SK-N-SH treated with all-trans-retinoic acid at 6 μM for 48 hours (cell line): ENCODE results near the gene PLEKHF1.

Source experiments
- ATAC-seq: fragments of 200-7000 bp; cut with Tn5 transposase; 3 replicates; pipeline ENCODE4 v1.9.1; 2020; ENCODE audit warnings: mild to moderate bottlenecking, moderate library complexity
- ARNTL ChIP-seq: fragments of 450-650 bp; formaldehyde crosslinking; IDR thresholded peaks from 2 replicates; pipeline ENCODE4 v1.5.0; 2020; ENCODE audit warnings: low read depth, mild to moderate bottlenecking, moderate library complexity, borderline replicate concordance
- CSDC2 ChIP-seq: fragments of 250-450 bp; sonication (Bioruptor Pico); IDR thresholded peaks from 2 replicates; pipeline ENCODE4 v1.5.0; 2020; ENCODE audit warnings: mild to moderate bottlenecking, moderate library complexity
- CSRNP3 ChIP-seq: fragments of 250-450 bp; sonication (Bioruptor Pico); IDR thresholded peaks from 2 replicates; pipeline ENCODE4 v1.5.1; 2021; ENCODE audit warnings: mild to moderate bottlenecking, moderate library complexity
- ESRRG ChIP-seq: fragments of 250-450 bp; sonication (Bioruptor Pico); IDR thresholded peaks from 2 replicates; pipeline ENCODE4 v1.6.1; 2021; ENCODE audit warnings: mild to moderate bottlenecking
- GLIS3 ChIP-seq: fragments of 250-450 bp; sonication (Bioruptor Pico); IDR thresholded peaks from 2 replicates; pipeline ENCODE4 v1.5.0; 2020; ENCODE audit warnings: mild to moderate bottlenecking, moderate library complexity
- ISL1 ChIP-seq: fragments of 250-450 bp; sonication (Bioruptor Pico); IDR thresholded peaks from 2 replicates; pipeline ENCODE4 v2.1.2; 2022; ENCODE audit warnings: mild to moderate bottlenecking, moderate library complexity
- OSR1 ChIP-seq: fragments of 250-450 bp; sonication (Bioruptor Pico); IDR thresholded peaks from 2 replicates; pipeline ENCODE4 v1.8.0; 2022; ENCODE audit warnings: moderate library complexity, mild to moderate bottlenecking, inconsistent platforms
- PATZ1 ChIP-seq: fragments of 250-450 bp; sonication (Bioruptor Pico); IDR thresholded peaks from 2 replicates; pipeline ENCODE4 v1.8.0; 2020; ENCODE audit warnings: mild to moderate bottlenecking, moderate library complexity, borderline replicate concordance
- PPARA ChIP-seq: fragments of 250-450 bp; sonication (Bioruptor Pico); IDR thresholded peaks from 2 replicates; pipeline ENCODE4 v1.5.0; 2020; ENCODE audit warnings: mild to moderate bottlenecking, borderline replicate concordance
- TCF4 ChIP-seq: fragments of 250-450 bp; sonication (Bioruptor Pico); IDR thresholded peaks from 2 replicates; pipeline ENCODE4 v1.8.0; 2021; ENCODE audit warnings: mild to moderate bottlenecking, moderate library complexity, borderline replicate concordance
- TOX ChIP-seq: fragments of 250-450 bp; sonication (Bioruptor Pico); IDR thresholded peaks from 2 replicates; pipeline ENCODE4 v1.8.0; 2021; ENCODE audit warnings: mild to moderate bottlenecking, moderate library complexity, borderline replicate concordance
- ZFP3 ChIP-seq: fragments of 250-450 bp; sonication (Bioruptor Pico); IDR thresholded peaks from 2 replicates; pipeline ENCODE4 v1.5.0; 2020; ENCODE audit warnings: mild to moderate bottlenecking, moderate library complexity
- ZNF565 ChIP-seq: fragments of 450-650 bp; formaldehyde crosslinking; conservative IDR thresholded peaks from 2 replicates; pipeline ENCODE4 v1.5.0; 2020; ENCODE audit warnings: low read depth, mild to moderate bottlenecking, moderate library complexity
- ZNF8 ChIP-seq: fragments of 450-650 bp; formaldehyde crosslinking; IDR thresholded peaks from 2 replicates; pipeline ENCODE4 v1.5.0; 2020; ENCODE audit warnings: mild to moderate bottlenecking, moderate library complexity
- TF ChIP-seq, protein P1 (sequence below): fragments of 250-450 bp; sonication (Bioruptor Pico); IDR thresholded peaks from 2 replicates; pipeline ENCODE4 v1.5.0; 2020; ENCODE audit warnings: mild to moderate bottlenecking, moderate library complexity

PLEKHF1 gene

DNA sequence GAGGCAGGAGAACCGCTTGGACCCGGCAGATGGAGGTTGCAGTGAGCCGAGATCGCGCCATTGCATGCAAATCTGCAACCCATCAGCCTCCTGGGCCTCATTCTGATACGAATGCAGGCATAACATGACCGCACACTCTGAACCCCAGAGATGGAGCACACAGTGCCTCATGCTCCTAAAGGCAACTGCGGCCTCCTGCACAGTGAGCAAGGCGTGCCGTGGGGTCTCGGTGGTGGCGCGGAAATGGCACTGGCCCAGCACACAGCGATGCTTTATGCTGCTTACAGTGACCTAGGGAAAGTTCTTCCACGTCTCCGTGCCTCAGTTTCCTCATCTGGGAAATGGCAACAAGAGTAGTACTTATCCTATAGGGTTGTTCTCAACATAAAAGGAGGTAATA, 51.8 kb downstream of the PLEKHF1 start (continued):
- TF ChIP-seq CSRNP3 (CRISPR knock-in tag) (no peak), PATZ1 (no peak), PPARA (no peak), TOX (CRISPR knock-in tag) (no peak)

DNA sequence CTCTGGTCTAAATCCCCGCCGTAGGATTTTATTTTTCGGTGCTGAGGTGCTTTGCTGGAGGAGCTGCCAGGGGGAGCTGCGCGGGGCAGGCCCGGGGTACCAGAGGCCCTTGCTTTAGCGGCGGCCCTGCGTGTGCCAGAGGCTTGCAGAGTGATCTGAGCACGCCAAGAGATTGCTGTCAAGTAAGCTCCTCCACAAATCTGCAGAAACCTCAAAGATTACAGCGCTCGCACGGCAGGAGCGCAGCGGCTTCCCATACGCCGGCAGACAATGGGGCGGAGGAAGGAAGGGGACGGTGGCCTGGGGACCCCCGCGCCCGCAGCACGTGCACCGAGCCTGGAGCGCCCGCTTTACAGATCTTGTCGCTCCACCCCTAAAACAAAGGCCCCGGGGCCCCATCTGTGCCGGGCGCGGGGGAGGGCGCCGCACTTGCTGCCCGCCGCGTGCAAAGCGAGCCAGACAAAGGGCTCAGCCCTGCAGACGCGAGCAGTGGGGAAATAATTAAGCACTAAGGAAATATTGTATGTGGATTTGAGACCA, 58.9 kb downstream of the PLEKHF1 start:
- no peak for TF ChIP-seq ZFP3 (CRISPR knock-in tag)
- TF ChIP-seq PATZ1: no peak
- TF ChIP-seq, protein P1, sequence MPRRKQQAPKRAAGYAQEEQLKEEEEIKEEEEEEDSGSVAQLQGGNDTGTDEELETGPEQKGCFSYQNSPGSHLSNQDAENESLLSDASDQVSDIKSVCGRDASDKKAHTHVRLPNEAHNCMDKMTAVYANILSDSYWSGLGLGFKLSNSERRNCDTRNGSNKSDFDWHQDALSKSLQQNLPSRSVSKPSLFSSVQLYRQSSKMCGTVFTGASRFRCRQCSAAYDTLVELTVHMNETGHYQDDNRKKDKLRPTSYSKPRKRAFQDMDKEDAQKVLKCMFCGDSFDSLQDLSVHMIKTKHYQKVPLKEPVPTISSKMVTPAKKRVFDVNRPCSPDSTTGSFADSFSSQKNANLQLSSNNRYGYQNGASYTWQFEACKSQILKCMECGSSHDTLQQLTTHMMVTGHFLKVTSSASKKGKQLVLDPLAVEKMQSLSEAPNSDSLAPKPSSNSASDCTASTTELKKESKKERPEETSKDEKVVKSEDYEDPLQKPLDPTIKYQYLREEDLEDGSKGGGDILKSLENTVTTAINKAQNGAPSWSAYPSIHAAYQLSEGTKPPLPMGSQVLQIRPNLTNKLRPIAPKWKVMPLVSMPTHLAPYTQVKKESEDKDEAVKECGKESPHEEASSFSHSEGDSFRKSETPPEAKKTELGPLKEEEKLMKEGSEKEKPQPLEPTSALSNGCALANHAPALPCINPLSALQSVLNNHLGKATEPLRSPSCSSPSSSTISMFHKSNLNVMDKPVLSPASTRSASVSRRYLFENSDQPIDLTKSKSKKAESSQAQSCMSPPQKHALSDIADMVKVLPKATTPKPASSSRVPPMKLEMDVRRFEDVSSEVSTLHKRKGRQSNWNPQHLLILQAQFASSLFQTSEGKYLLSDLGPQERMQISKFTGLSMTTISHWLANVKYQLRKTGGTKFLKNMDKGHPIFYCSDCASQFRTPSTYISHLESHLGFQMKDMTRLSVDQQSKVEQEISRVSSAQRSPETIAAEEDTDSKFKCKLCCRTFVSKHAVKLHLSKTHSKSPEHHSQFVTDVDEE: no peak
- no peak for TF ChIP-seq ZNF565 (CRISPR knock-in tag)
- TF ChIP-seq ARNTL (CRISPR knock-in tag): no peak
- no peak for TF ChIP-seq TCF4 (CRISPR knock-in tag)
- no peak for TF ChIP-seq GLIS3 (CRISPR knock-in tag)
- ATAC-seq: no peak

- TF ChIP-seq ESRRG (CRISPR knock-in tag) (no peak), ARNTL (CRISPR knock-in tag) (no peak), PPARA (no peak), ZNF565 (CRISPR knock-in tag) (no peak), OSR1 (CRISPR knock-in tag) (no peak), ZNF8 (CRISPR knock-in tag) (no peak), CSDC2 (CRISPR knock-in tag) (no peak), ISL1 (CRISPR knock-in tag) (no peak), CSRNP3 (CRISPR knock-in tag) (no peak)
- TF ChIP-seq, protein P1: no peak
- no peak for ATAC-seq
These were observed 59.5 kb downstream of the PLEKHF1 start for GRCh38 chr19:29724746-29725145.
